DND-41 (cell line): ENCODE data around the gene LMBR1L.
A peak's percentile ranks its signal among the peaks of the same experiment; 100 is the strongest.

Experiments
- ATAC-seq: fragments of 200-7000 bp; cut with Tn5 transposase; 3 replicates; pipeline ENCODE4 v1.9.1; 2021; ENCODE audit warnings: low read depth; ENCODE audit not compliant: insufficient read depth
- DNase-seq: peaks from one replicate; pipeline ENCODE4 v3.0.0-alpha.2; 2020
- H2AFZ ChIP-seq: 2 replicates; pipeline ENCODE4 v1.6.0; 2012; ENCODE audit warnings: low read depth, low read length
- H3K27ac ChIP-seq: 2 replicates; pipeline ENCODE4 v1.5.1; 2012; ENCODE audit warnings: low read length, inconsistent platforms
- H3K27me3 ChIP-seq: fragments of 200-600 bp; sonication (generic); 2 replicates; pipeline ENCODE4 v1.6.0; 2012; ENCODE audit warnings: low read length, mild to moderate bottlenecking, inconsistent platforms; ENCODE audit not compliant: insufficient read depth, poor library complexity
- H3K36me3 ChIP-seq: 2 replicates; pipeline ENCODE4 v1.5.1; 2012; ENCODE audit warnings: low read length, inconsistent platforms; ENCODE audit not compliant: insufficient read depth
- H3K4me1 ChIP-seq: 2 replicates; pipeline ENCODE4 v1.5.1; 2012; ENCODE audit warnings: mild to moderate bottlenecking, low read length; ENCODE audit not compliant: insufficient read depth
- H3K4me2 ChIP-seq: 2 replicates; pipeline ENCODE4 v1.6.0; 2012; ENCODE audit warnings: mild to moderate bottlenecking, moderate library complexity, low read length, inconsistent platforms; ENCODE audit not compliant: insufficient read depth
- H3K4me3 ChIP-seq, 2 experiments: fragments of 200-600 bp in 1 of 2; shearing (Covaris generic) in 1 of 2; 2 replicates each; pipeline ENCODE4 v1.5.1; 2012 to 2016; ENCODE audit warnings: inconsistent platforms in 2 of 2, low read length in 2 of 2, mild to moderate bottlenecking in 2 of 2, low read depth in 1 of 2, moderate library complexity in 1 of 2
- H3K79me2 ChIP-seq: 2 replicates; pipeline ENCODE4 v1.6.0; 2012; ENCODE audit warnings: low read length, inconsistent platforms; ENCODE audit not compliant: insufficient read depth
- H3K9ac ChIP-seq: 2 replicates; pipeline ENCODE4 v1.6.0; 2012; ENCODE audit warnings: low read depth, mild to moderate bottlenecking, inconsistent platforms, low read length, moderate library complexity
- H3K9me3 ChIP-seq: 2 replicates; pipeline ENCODE4 v1.5.1; 2012; ENCODE audit warnings: low read length, moderate library complexity, mild to moderate bottlenecking, inconsistent platforms; ENCODE audit not compliant: insufficient read depth, severe bottlenecking
- H4K20me1 ChIP-seq: 2 replicates; pipeline ENCODE4 v1.6.0; 2012; ENCODE audit warnings: low read length; ENCODE audit not compliant: insufficient read depth
- EZH2 ChIP-seq: IDR thresholded peaks from 3 replicates; pipeline ENCODE4 v1.6.1; 2012; ENCODE audit warnings: borderline replicate concordance, low read depth, mild to moderate bottlenecking, moderate library complexity, low read length, inconsistent platforms; ENCODE audit not compliant: severe bottlenecking
- TF ChIP-seq, protein P1 (sequence below): IDR thresholded peaks from 2 replicates; pipeline ENCODE4 v1.5.1; 2012; ENCODE audit warnings: borderline replicate concordance, low read length, moderate library complexity, mild to moderate bottlenecking; ENCODE audit not compliant: poor library complexity, severe bottlenecking; ENCODE audit errors: extremely low read depth

The LMBR1L gene

DNA sequence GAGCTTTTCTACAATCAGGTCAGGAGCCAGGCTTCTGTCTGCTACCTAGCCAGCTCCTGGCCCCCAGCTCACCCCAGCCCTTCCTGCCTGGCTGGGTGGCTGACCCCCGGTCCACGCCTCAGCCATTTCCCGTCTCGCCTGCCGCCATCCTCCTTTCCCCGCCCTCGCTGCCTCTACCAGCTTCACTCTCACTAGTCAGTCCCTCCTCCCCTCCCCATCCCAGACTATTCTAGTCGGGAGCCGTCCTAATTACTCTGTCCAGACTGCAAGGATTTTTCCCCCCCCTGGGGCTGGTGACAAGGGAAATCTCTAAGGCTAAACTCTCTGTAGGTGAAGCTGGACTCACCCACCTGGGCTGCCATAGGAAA is 16.9 kb downstream of the LMBR1L start:
- H3K27ac ChIP-seq, result no peak overlapping the region
- H3K27me3 ChIP-seq, result peaks cover 41% of the 10 kb centered on the region
- no peak for ATAC-seq
- no peak overlapping the region for H3K4me3 ChIP-seq
- no peaks in the 10 kb centered on the region for H3K79me2 ChIP-seq
- TF ChIP-seq EZH2, result no peak
- TF ChIP-seq, protein P1, sequence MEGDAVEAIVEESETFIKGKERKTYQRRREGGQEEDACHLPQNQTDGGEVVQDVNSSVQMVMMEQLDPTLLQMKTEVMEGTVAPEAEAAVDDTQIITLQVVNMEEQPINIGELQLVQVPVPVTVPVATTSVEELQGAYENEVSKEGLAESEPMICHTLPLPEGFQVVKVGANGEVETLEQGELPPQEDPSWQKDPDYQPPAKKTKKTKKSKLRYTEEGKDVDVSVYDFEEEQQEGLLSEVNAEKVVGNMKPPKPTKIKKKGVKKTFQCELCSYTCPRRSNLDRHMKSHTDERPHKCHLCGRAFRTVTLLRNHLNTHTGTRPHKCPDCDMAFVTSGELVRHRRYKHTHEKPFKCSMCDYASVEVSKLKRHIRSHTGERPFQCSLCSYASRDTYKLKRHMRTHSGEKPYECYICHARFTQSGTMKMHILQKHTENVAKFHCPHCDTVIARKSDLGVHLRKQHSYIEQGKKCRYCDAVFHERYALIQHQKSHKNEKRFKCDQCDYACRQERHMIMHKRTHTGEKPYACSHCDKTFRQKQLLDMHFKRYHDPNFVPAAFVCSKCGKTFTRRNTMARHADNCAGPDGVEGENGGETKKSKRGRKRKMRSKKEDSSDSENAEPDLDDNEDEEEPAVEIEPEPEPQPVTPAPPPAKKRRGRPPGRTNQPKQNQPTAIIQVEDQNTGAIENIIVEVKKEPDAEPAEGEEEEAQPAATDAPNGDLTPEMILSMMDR, result no peak
- H4K20me1 ChIP-seq, result no peaks in the 10 kb centered on the region; the same call in 1 of the 2 replicates
- H3K9ac ChIP-seq, result no peak overlapping the region
- no peaks in the 10 kb centered on the region for H3K9me3 ChIP-seq
- no peak overlapping the region for H2AFZ ChIP-seq
- no peak for DNase-seq
- H3K36me3 ChIP-seq, result peaks cover 17% of the 10 kb centered on the region
- H3K4me1 ChIP-seq, result peaks cover 26% of the 10 kb centered on the region
- no peak overlapping the region for H3K4me2 ChIP-seq

- no peak overlapping the region for H2AFZ ChIP-seq
- H3K4me2 ChIP-seq, result no peak overlapping the region
- ATAC-seq (no peak), DNase-seq (no peak)
- H3K9ac ChIP-seq, result no peak overlapping the region
- TF ChIP-seq, protein P1, result no peak
- TF ChIP-seq EZH2, result no peak
- H4K20me1 ChIP-seq, result no peaks in the 10 kb centered on the region; the same call in 1 of the 2 replicates
- H3K27ac ChIP-seq, result no peak overlapping the region
- H3K27me3 ChIP-seq, result peaks cover 46% of the 10 kb centered on the region
- H3K9me3 ChIP-seq, result no peaks in the 10 kb centered on the region
- H3K36me3 ChIP-seq, result peaks cover 13% of the 10 kb centered on the region
- no peaks in the 10 kb centered on the region for H3K79me2 ChIP-seq
- no peak overlapping the region for H3K4me3 ChIP-seq
- H3K4me1 ChIP-seq, result peaks cover 35% of the 10 kb centered on the region
These were observed 17.7 kb downstream of the LMBR1L start for GRCh38 chr12:49092816-49093406.

DNA sequence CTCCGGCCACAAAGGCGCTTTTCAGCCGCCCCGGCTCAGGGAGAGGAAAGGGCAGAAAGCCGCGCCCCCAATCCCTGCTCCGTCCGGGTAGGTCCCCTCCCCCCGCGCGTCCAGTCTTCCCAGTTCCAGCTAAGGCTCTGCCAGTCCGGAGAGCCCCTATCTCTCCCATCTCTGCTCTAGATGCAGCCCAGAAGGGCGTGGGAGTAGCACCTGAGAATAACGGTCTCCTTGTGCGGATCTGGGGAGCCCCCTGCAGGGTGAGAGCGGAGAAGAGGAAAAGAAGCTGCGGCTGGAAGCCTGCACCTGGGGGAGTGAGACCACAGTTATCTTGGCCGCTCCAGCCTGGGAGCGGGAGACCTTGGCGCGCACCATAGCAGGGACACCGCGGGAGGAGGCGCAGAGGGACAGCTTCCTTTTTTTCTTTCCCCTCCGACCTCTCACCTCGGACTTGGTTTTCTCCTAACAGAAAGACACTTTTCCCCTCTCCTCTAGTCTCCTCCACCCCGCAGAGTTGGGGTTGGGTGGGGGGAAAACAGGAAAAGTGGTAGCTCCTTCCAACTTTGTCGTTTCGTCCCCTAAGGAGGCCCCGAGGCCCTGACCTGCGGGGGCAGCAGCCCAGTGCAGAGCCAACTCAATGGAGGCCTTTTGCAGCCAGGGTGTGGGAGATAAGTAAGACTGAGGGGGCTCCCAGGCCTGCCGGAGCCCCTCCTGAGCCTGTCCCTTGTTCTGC is 18.4 kb downstream of the LMBR1L start:
- H3K9ac ChIP-seq, result no peak overlapping the region

More for the DNA sequence above, 18.4 kb downstream of the LMBR1L start:
- peaks cover 46% of the 10 kb centered on the region for H3K27me3 ChIP-seq
- H3K4me3 ChIP-seq, result no peak overlapping the region
- peaks cover 39% of the 10 kb centered on the region for H3K4me1 ChIP-seq
- peak overlapping the region; percentile 35; the same call in 1 of the 2 replicates for H3K4me2 ChIP-seq
- ATAC-seq (peak; percentile 42; the same call in 2 of the 3 replicates), DNase-seq (peak; percentile 66)
- peaks cover 7% of the 10 kb centered on the region for H3K36me3 ChIP-seq
- no peak overlapping the region for H3K27ac ChIP-seq
- TF ChIP-seq, protein P1, result peak; percentile 64
- TF ChIP-seq EZH2, result no peak
- no peaks in the 10 kb centered on the region for H3K79me2 ChIP-seq
- no peak overlapping the region for H2AFZ ChIP-seq
- H4K20me1 ChIP-seq, result no peaks in the 10 kb centered on the region; the same call in 1 of the 2 replicates
- H3K9me3 ChIP-seq, result no peaks in the 10 kb centered on the region
